SK-N-SH treated with all-trans-retinoic acid at 6 μM for 48 hours (cell line): Measurements from ENCODE around the gene MMP14.

ENCODE experiments used
- ATAC-seq: fragments of 200-7000 bp; cut with Tn5 transposase; 3 replicates; pipeline ENCODE4 v1.9.1; 2020; ENCODE audit warnings: mild to moderate bottlenecking, moderate library complexity
- ARNTL ChIP-seq: fragments of 450-650 bp; formaldehyde crosslinking; IDR thresholded peaks from 2 replicates; pipeline ENCODE4 v1.5.0; 2020; ENCODE audit warnings: low read depth, mild to moderate bottlenecking, moderate library complexity, borderline replicate concordance
- BACH2 ChIP-seq: fragments of 250-450 bp; sonication (Bioruptor Pico); IDR thresholded peaks from 2 replicates; pipeline ENCODE4 v1.9.0; 2021; ENCODE audit warnings: mild to moderate bottlenecking, borderline replicate concordance
- CREB5 ChIP-seq: fragments of 250-450 bp; sonication (Bioruptor Pico); IDR thresholded peaks from 2 replicates; pipeline ENCODE4 v1.5.1; 2020; ENCODE audit warnings: low read depth, mild to moderate bottlenecking, moderate library complexity
- CSDC2 ChIP-seq: fragments of 250-450 bp; sonication (Bioruptor Pico); IDR thresholded peaks from 2 replicates; pipeline ENCODE4 v1.5.0; 2020; ENCODE audit warnings: mild to moderate bottlenecking, moderate library complexity
- ESRRG ChIP-seq: fragments of 250-450 bp; sonication (Bioruptor Pico); IDR thresholded peaks from 2 replicates; pipeline ENCODE4 v1.6.1; 2021; ENCODE audit warnings: mild to moderate bottlenecking
- GLIS3 ChIP-seq: fragments of 250-450 bp; sonication (Bioruptor Pico); IDR thresholded peaks from 2 replicates; pipeline ENCODE4 v1.5.0; 2020; ENCODE audit warnings: mild to moderate bottlenecking, moderate library complexity
- ISL1 ChIP-seq: fragments of 250-450 bp; sonication (Bioruptor Pico); IDR thresholded peaks from 2 replicates; pipeline ENCODE4 v2.1.2; 2022; ENCODE audit warnings: mild to moderate bottlenecking, moderate library complexity
- OSR1 ChIP-seq: fragments of 250-450 bp; sonication (Bioruptor Pico); IDR thresholded peaks from 2 replicates; pipeline ENCODE4 v1.8.0; 2022; ENCODE audit warnings: moderate library complexity, mild to moderate bottlenecking, inconsistent platforms
- PPARA ChIP-seq: fragments of 250-450 bp; sonication (Bioruptor Pico); IDR thresholded peaks from 2 replicates; pipeline ENCODE4 v1.5.0; 2020; ENCODE audit warnings: mild to moderate bottlenecking, borderline replicate concordance
- RARB ChIP-seq: fragments of 250-450 bp; sonication (Bioruptor Pico); IDR thresholded peaks from 2 replicates; pipeline ENCODE4 v1.8.0; 2021; ENCODE audit warnings: mild to moderate bottlenecking, moderate library complexity
- SNAI2 ChIP-seq: fragments of 250-450 bp; sonication (Bioruptor Pico); IDR thresholded peaks from 2 replicates; pipeline ENCODE4 v1.5.0; 2020; ENCODE audit warnings: mild to moderate bottlenecking, moderate library complexity
- TCF4 ChIP-seq: fragments of 250-450 bp; sonication (Bioruptor Pico); IDR thresholded peaks from 2 replicates; pipeline ENCODE4 v1.8.0; 2021; ENCODE audit warnings: mild to moderate bottlenecking, moderate library complexity, borderline replicate concordance
- TOX ChIP-seq: fragments of 250-450 bp; sonication (Bioruptor Pico); IDR thresholded peaks from 2 replicates; pipeline ENCODE4 v1.8.0; 2021; ENCODE audit warnings: mild to moderate bottlenecking, moderate library complexity, borderline replicate concordance
- TSHZ2 ChIP-seq: fragments of 250-450 bp; sonication (Bioruptor Pico); IDR thresholded peaks from 2 replicates; pipeline ENCODE4 v1.5.0; 2020; ENCODE audit warnings: mild to moderate bottlenecking, moderate library complexity
- ZC3H10 ChIP-seq: fragments of 250-450 bp; sonication (Bioruptor Pico); IDR thresholded peaks from 2 replicates; pipeline ENCODE4 v1.5.1; 2021; ENCODE audit warnings: mild to moderate bottlenecking, moderate library complexity
- ZFP3 ChIP-seq: fragments of 250-450 bp; sonication (Bioruptor Pico); IDR thresholded peaks from 2 replicates; pipeline ENCODE4 v1.5.0; 2020; ENCODE audit warnings: mild to moderate bottlenecking, moderate library complexity
- ZFP30 ChIP-seq: fragments of 450-650 bp; formaldehyde crosslinking; IDR thresholded peaks from 2 replicates; pipeline ENCODE4 v1.5.0; 2022; ENCODE audit warnings: mild to moderate bottlenecking, moderate library complexity
- ZNF565 ChIP-seq: fragments of 450-650 bp; formaldehyde crosslinking; conservative IDR thresholded peaks from 2 replicates; pipeline ENCODE4 v1.5.0; 2020; ENCODE audit warnings: low read depth, mild to moderate bottlenecking, moderate library complexity
- ZNF70 ChIP-seq: fragments of 450-650 bp; formaldehyde crosslinking; IDR thresholded peaks from 2 replicates; pipeline ENCODE4 v1.5.0; 2020; ENCODE audit warnings: mild to moderate bottlenecking, moderate library complexity
- ZNF8 ChIP-seq: fragments of 450-650 bp; formaldehyde crosslinking; IDR thresholded peaks from 2 replicates; pipeline ENCODE4 v1.5.0; 2020; ENCODE audit warnings: mild to moderate bottlenecking, moderate library complexity
- TF ChIP-seq, protein P1 (sequence below): fragments of 250-450 bp; sonication (Bioruptor Pico); IDR thresholded peaks from 2 replicates; pipeline ENCODE4 v1.8.0; 2020; ENCODE audit warnings: mild to moderate bottlenecking, moderate library complexity, borderline replicate concordance
- TF ChIP-seq, protein P2 (sequence below): fragments of 250-450 bp; sonication (Bioruptor Pico); IDR thresholded peaks from 2 replicates; pipeline ENCODE4 v1.5.1; 2021; ENCODE audit warnings: mild to moderate bottlenecking, moderate library complexity

MMP14 gene

GRCh38 chr14:22798528-22798927 is 37.9 kb upstream of the MMP14 start:
- no peak for ATAC-seq
- TF ChIP-seq TSHZ2 (CRISPR knock-in tag): no peak
- no peak for TF ChIP-seq ARNTL (CRISPR knock-in tag)
- no peak for TF ChIP-seq GLIS3 (CRISPR knock-in tag)
- TF ChIP-seq ZFP3 (CRISPR knock-in tag): no peak
- no peak for TF ChIP-seq OSR1
- TF ChIP-seq PPARA (CRISPR knock-in tag): no peak
- no peak for TF ChIP-seq CSDC2 (CRISPR knock-in tag)
- no peak for TF ChIP-seq ZFP30 (CRISPR knock-in tag)
- no peak for TF ChIP-seq TCF4
- TF ChIP-seq ZNF8: no peak
- TF ChIP-seq SNAI2 (CRISPR knock-in tag): no peak
- no peak for TF ChIP-seq RARB (CRISPR knock-in tag)
- TF ChIP-seq, protein P1, sequence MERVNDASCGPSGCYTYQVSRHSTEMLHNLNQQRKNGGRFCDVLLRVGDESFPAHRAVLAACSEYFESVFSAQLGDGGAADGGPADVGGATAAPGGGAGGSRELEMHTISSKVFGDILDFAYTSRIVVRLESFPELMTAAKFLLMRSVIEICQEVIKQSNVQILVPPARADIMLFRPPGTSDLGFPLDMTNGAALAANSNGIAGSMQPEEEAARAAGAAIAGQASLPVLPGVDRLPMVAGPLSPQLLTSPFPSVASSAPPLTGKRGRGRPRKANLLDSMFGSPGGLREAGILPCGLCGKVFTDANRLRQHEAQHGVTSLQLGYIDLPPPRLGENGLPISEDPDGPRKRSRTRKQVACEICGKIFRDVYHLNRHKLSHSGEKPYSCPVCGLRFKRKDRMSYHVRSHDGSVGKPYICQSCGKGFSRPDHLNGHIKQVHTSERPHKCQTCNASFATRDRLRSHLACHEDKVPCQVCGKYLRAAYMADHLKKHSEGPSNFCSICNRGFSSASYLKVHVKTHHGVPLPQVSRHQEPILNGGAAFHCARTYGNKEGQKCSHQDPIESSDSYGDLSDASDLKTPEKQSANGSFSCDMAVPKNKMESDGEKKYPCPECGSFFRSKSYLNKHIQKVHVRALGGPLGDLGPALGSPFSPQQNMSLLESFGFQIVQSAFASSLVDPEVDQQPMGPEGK (CRISPR knock-in tag): no peak
- TF ChIP-seq ZC3H10 (CRISPR knock-in tag): no peak
- no peak for TF ChIP-seq BACH2 (CRISPR knock-in tag)
- no peak for TF ChIP-seq ESRRG (CRISPR knock-in tag)

- no peak for TF ChIP-seq CREB5 (CRISPR knock-in tag)
- no peak for TF ChIP-seq SNAI2 (CRISPR knock-in tag)
- no peak for TF ChIP-seq ZFP30 (CRISPR knock-in tag)
- no peak for TF ChIP-seq ESRRG (CRISPR knock-in tag)
- TF ChIP-seq PPARA (CRISPR knock-in tag): no peak
- no peak for TF ChIP-seq CSDC2 (CRISPR knock-in tag)
- TF ChIP-seq, protein P1 (CRISPR knock-in tag): no peak
- no peak for TF ChIP-seq ARNTL (CRISPR knock-in tag)
- no peak for TF ChIP-seq ZNF565 (CRISPR knock-in tag)
- no peak for TF ChIP-seq ISL1 (CRISPR knock-in tag)
- TF ChIP-seq ZNF70 (CRISPR knock-in tag): no peak
- TF ChIP-seq, protein P2, sequence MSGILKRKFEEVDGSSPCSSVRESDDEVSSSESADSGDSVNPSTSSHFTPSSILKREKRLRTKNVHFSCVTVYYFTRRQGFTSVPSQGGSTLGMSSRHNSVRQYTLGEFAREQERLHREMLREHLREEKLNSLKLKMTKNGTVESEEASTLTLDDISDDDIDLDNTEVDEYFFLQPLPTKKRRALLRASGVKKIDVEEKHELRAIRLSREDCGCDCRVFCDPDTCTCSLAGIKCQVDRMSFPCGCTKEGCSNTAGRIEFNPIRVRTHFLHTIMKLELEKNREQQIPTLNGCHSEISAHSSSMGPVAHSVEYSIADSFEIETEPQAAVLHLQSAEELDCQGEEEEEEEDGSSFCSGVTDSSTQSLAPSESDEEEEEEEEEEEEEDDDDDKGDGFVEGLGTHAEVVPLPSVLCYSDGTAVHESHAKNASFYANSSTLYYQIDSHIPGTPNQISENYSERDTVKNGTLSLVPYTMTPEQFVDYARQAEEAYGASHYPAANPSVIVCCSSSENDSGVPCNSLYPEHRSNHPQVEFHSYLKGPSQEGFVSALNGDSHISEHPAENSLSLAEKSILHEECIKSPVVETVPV: no peak
- TF ChIP-seq, all 23 proteins: peak for 0
- ATAC-seq: no peak
These were observed 36.0 kb upstream of the MMP14 start for GRCh38 chr14:22800346-22800745.

- no peak for ATAC-seq
- no peak for TF ChIP-seq TSHZ2 (CRISPR knock-in tag)
- no peak for TF ChIP-seq SNAI2 (CRISPR knock-in tag)
- TF ChIP-seq GLIS3 (CRISPR knock-in tag): no peak
- TF ChIP-seq, protein P1 (CRISPR knock-in tag): no peak
- no peak for TF ChIP-seq CSDC2 (CRISPR knock-in tag)
- TF ChIP-seq ZNF8: no peak
- TF ChIP-seq TOX (CRISPR knock-in tag): no peak
- TF ChIP-seq PPARA (CRISPR knock-in tag): no peak
- TF ChIP-seq, protein P2: no peak
These were observed 34.7 kb upstream of the MMP14 start for GRCh38 chr14:22801716-22802115.
